GM12875 (cell line): ENCODE results near the gene COMMD7.

Experiments used
- H3K4me3 ChIP-seq: one replicate; pipeline ENCODE4 v1.5.1; 2011; ENCODE audit warnings: low read depth, low read length, control low read depth
- CTCF ChIP-seq: IDR thresholded peaks from 2 replicates; pipeline ENCODE4 v1.5.1; 2011; ENCODE audit warnings: low read depth, mild to moderate bottlenecking, control low read depth, inconsistent platforms, low read length, moderate library complexity, borderline replicate concordance; ENCODE audit not compliant: insufficient read depth

COMMD7 gene

GRCh38 chr20:32743237-32744112 is at the start of gene COMMD7:
Gene COMMD7 (minus strand): TSS chr20:32743467. CDS start chr20:32743391, 76 bp downstream.
- peak within 1 kb of the TSS; percentile 61 for H3K4me3 ChIP-seq
- no peak for TF ChIP-seq CTCF

- 0 out of 2 replicates have a peak, but pooled peaks have one; percentile 1 for TF ChIP-seq CTCF
- no peak overlapping the region for H3K4me3 ChIP-seq
Observed at GRCh38 chr20:32792731-32793458, 49.6 kb upstream of the COMMD7 start.

- no peak overlapping the region for H3K4me3 ChIP-seq
- no peak for TF ChIP-seq CTCF
Observed at GRCh38 chr20:32792316-32792715, 49.0 kb upstream of the COMMD7 start.

GRCh38 chr20:32790751-32791057 is 47.4 kb upstream of the COMMD7 start:
- H3K4me3 ChIP-seq, result no peak overlapping the region
- no peak for TF ChIP-seq CTCF

- H3K4me3 ChIP-seq, result no peak overlapping the region
- TF ChIP-seq CTCF, result peak; percentile 99
Observed at GRCh38 chr20:32789896-32790750, 46.9 kb upstream of the COMMD7 start.

DNA sequence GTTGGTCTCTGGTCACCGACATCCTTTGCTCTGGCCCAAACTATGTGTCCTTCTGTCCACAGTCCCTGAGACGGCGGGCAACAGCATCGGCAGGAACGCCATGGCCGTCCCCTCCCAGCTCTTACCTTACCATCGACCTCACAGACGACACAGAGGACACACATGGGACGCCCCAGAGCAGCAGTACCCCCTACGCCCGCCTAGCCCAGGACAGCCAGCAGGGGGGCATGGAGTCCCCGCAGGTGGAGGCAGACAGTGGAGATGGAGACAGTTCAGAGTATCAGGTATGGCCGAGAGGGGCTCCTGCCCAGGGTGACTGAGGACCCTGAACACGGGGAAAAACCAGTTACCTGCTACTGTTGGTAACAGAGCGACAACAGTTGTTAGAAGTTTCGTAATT is 43.9 kb upstream of the COMMD7 start:
- no peak for TF ChIP-seq CTCF
- no peak overlapping the region for H3K4me3 ChIP-seq
